K562 (cell line): ENCODE data around the gene SMIM15. TPM values are rescaled to one million over a fixed set of nuclear protein-coding genes. Genes with fewer than 3 reads are reported as not detected.

Source experiments
- ATAC-seq: fragments of 200-7000 bp; cut with Tn5 transposase; 3 replicates; pipeline ENCODE4 v1.9.1; 2020; ENCODE audit warnings: moderate library complexity
- BruUV-seq: library from RNA; stranded (reverse); fragments of 400-500 nt; replicated peaks from 2 replicates; lab custom pipeline; 2021; lab: Mats Ljungman, UMichigan
- CTCF ChIA-PET: fragments of 300-600 bp; formaldehyde crosslinking; extraction: SDS; loops from one replicate; lab custom pipeline; 2021; ENCODE audit warnings: low intra/inter-chr PET ratio; lab: Yijun Ruan, JAX
- POLR2A ChIA-PET: fragments of 300-600, 350-650 bp; sonication (Branson Sonifier 250); formaldehyde crosslinking; extraction: SDS; loops from one replicate; lab custom pipeline; 2021; ENCODE audit warnings: antibody characterized with exemption, inconsistent platforms; lab: Yijun Ruan, JAX
- DNase-seq, 4 experiments: peaks; one replicate each; pipeline versions ENCODE4 v3.0.0 to v3.0.0-alpha.2; 2011 to 2018; ENCODE audit warnings: low spot score in 3 of 4, mixed read lengths in 3 of 4; ENCODE audit errors: extremely low read depth in 1 of 4
- FAIRE-seq: peaks from 2 replicates; lab custom pipeline; 2011; peaks lifted over from hg19 to GRCh38; lab: Jason Lieb, UNC
- H2AFZ ChIP-seq: 2 replicates; pipeline ENCODE4 v1.6.0; 2011; ENCODE audit warnings: low read depth, low read length, control low read depth, inconsistent platforms
- H3K27ac ChIP-seq: fragments of 200-600 bp; 3 replicates; pipeline ENCODE4 v1.8.0; 2011; ENCODE audit warnings: low read depth, mild to moderate bottlenecking, control low read depth, inconsistent platforms, low read length, moderate library complexity, mixed read lengths; ENCODE audit errors: extremely low read depth
- H3K27me3 ChIP-seq, 2 experiments: fragments of 300-600 bp in 1 of 2; 2 replicates in 1 of 2; 3 replicates in 1 of 2; pipeline versions ENCODE4 v1.6.0 to v1.8.0; 2011; ENCODE audit warnings: inconsistent platforms in 2 of 2, low read length in 2 of 2, mild to moderate bottlenecking in 1 of 2, mixed read lengths in 1 of 2, moderate library complexity in 1 of 2; ENCODE audit not compliant: control insufficient read depth in 2 of 2, insufficient read depth in 2 of 2
- H3K36me3 ChIP-seq: fragments of 300-600 bp; 3 replicates; pipeline ENCODE4 v1.8.0; 2011; ENCODE audit warnings: mild to moderate bottlenecking, low read length, inconsistent platforms; ENCODE audit not compliant: control insufficient read depth, insufficient read depth
- H3K4me1 ChIP-seq, 2 experiments: fragments of 200-600 bp in 1 of 2; replicated peaks in 1 of 2; 2 replicates in 1 of 2; 3 replicates in 1 of 2; pipeline versions ENCODE4 v1.5.1 to v1.8.0; 2011; ENCODE audit warnings: inconsistent platforms in 2 of 2, low read length in 2 of 2, mild to moderate bottlenecking in 1 of 2, mixed read lengths in 1 of 2, moderate library complexity in 1 of 2; ENCODE audit not compliant: control insufficient read depth in 2 of 2, insufficient read depth in 2 of 2
- H3K4me2 ChIP-seq: 2 replicates; pipeline ENCODE4 v1.6.1; 2011; ENCODE audit warnings: low read length, control low read depth, inconsistent platforms, mixed read lengths; ENCODE audit not compliant: insufficient read depth
- H3K4me3 ChIP-seq: fragments of 200-600 bp; sonication (generic), shearing (Covaris generic); 2 replicates; pipeline ENCODE4 v1.5.1; 2016; ENCODE audit warnings: control low read depth, inconsistent platforms
- H3K79me2 ChIP-seq: fragments of 200-600 bp; 3 replicates; pipeline ENCODE4 v1.8.0; 2011; ENCODE audit warnings: low read length, inconsistent platforms; ENCODE audit not compliant: control insufficient read depth, insufficient read depth
- H3K9ac ChIP-seq, 2 experiments: 2 replicates each; pipeline versions ENCODE4 v1.6.0 to v1.6.1; 2011; ENCODE audit warnings: low read depth in 2 of 2, low read length in 2 of 2, control low read depth in 1 of 2, inconsistent platforms in 1 of 2, mild to moderate bottlenecking in 1 of 2, mixed read lengths in 1 of 2; ENCODE audit not compliant: insufficient read depth in 1 of 2
- H3K9me1 ChIP-seq: one replicate; pipeline ENCODE4 v1.6.0; 2011; ENCODE audit warnings: inconsistent platforms, mild to moderate bottlenecking, low read length, moderate library complexity; ENCODE audit not compliant: control insufficient read depth, insufficient read depth
- H3K9me3 ChIP-seq: replicated peaks from 2 replicates; pipeline ENCODE4 v1.5.1; 2011; ENCODE audit warnings: low read depth, low read length, inconsistent platforms; ENCODE audit not compliant: control insufficient read depth, insufficient read depth
- H4K20me1 ChIP-seq: replicated peaks from 2 replicates; pipeline ENCODE4 v1.6.1; 2011; ENCODE audit warnings: low read length, inconsistent platforms, mixed read lengths; ENCODE audit not compliant: control insufficient read depth, insufficient read depth
- BACH1 ChIP-seq: fragments of 200-800 bp; sonication (Bioruptor generic); IDR thresholded peaks from 2 replicates; pipeline ENCODE4 v1.6.1; 2016; ENCODE audit warnings: missing genetic modification characterization, missing compliant biosample characterization
- FOXP1 ChIP-seq: sonication (generic); formaldehyde crosslinking; IDR thresholded peaks from 2 replicates; pipeline ENCODE4 v1.8.0; 2022; ENCODE audit warnings: mild to moderate bottlenecking, missing genetic modification reagents
- NFYB ChIP-seq: IDR thresholded peaks from 2 replicates; pipeline ENCODE4 v1.6.1; 2011; ENCODE audit warnings: mild to moderate bottlenecking, moderate library complexity; ENCODE audit not compliant: insufficient read length; ENCODE audit errors: extremely low read depth
- SMC3 ChIP-seq: conservative IDR thresholded peaks from 2 replicates; pipeline ENCODE4 v1.6.1; 2011; ENCODE audit warnings: low read depth, low read length, improper control_type of control experiment; ENCODE audit not compliant: insufficient read depth
- ZFP36 ChIP-seq: fragments of 150-350 bp; IDR thresholded peaks from 2 replicates; pipeline ENCODE4 v1.6.1; 2018; ENCODE audit warnings: low read length, low read depth; ENCODE audit not compliant: partially characterized antibody
- WGBS: fragments of 100-300 bp; shearing (Covaris generic); methylation state at CpG from one replicate; pipeline ENCODE4 v1.1.6; 2016; ENCODE audit warnings: low coverage, mixed read lengths; ENCODE audit not compliant: insufficient coverage; ENCODE audit errors: missing lambda C conversion rate; 5-methylcytosine and 5-hydroxymethylcytosine counted together
- in situ Hi-C: fragments of 300-500 bp; cut with MboI; formaldehyde crosslinking; loops from 4 replicates; pipeline ENCODE4 v1.15.0; 2018; ENCODE audit warnings: inconsistent platforms, mixed read lengths
- intact Hi-C: fragments of 100-400 bp; cut with micrococcal nuclease; formaldehyde crosslinking; loops from 2 replicates; pipeline ENCODE4 v1.14.2; 2022
- polyA plus RNA-seq, 8 experiments: library from polyadenylated mRNA; depleted of rRNA in 4 of 8; stranded (reverse) in 5 of 8; unstranded in 3 of 8; fragments of >200 nt; fragmentation: Nextera tagmentation in 2 of 8; fragmentation: Illumina TruSeq in 1 of 8; extraction: Ambion mirVana in 2 of 8; extraction: Trizol in 1 of 8; gene quantifications; 2 replicates each; pipeline versions ENCODE4 v1.2.1 to v1.2.3, GENCODE V29; 2011 to 2014; ENCODE audit warnings: inconsistent platforms in 1 of 8, missing spikeins in 1 of 8
- total RNA-seq, 7 experiments: library from RNA; depleted of rRNA in 6 of 7; stranded (reverse); fragments of >200 nt in 6 of 7; fragmentation: Illumina TruSeq in 2 of 7; extraction: Trizol in 2 of 7; gene quantifications; 2 replicates each; pipeline versions ENCODE4 v1.2.1 to v1.2.3, GENCODE V29; 2011 to 2021; ENCODE audit warnings: low replicate concordance in 1 of 7
- TF ChIP-seq, protein P1 (sequence below): fragments of 450-650 bp; IDR thresholded peaks from 2 replicates; pipeline ENCODE4 v1.6.1; 2017; ENCODE audit warnings: antibody characterized with exemption

SMIM15 gene
- total and polyA plus RNA-seq, 9 of the 15 experiments (the other 6 are each of a cell fraction or from before 2014, with no cell fraction given): 16.6 to 124 (median 82.0) TPM

DNA sequence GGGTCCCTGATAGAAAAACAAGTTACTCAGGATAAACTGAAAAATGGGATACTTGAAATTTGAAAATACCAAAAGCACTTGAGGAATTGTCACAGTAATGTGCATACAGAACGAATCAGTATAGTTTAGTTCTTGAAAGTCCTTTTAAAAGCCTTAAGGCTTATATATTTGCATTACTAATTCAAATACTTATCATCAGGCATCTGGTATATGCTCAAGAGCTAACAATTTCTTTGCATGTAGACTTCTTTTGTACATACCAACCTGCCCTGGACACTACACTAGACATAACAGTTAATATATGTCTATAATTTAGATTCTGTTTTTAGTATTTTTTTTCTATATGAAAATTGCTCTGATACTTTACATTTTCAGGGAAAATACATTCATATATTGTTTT is 43.2 kb downstream of the SMIM15 start:
- Histone ChIP-seq H3K36me3 (no peaks in the 10 kb centered on the region), H2AFZ (no peak overlapping the region)
- 10% methylated on average over 1 of the region's 1 CpG for WGBS
- CTCF ChIA-PET: no interaction called here
- TF ChIP-seq ZFP36 (no peak), SMC3 (no peak), FOXP1 (no peak), BACH1 (tag) (no peak), NFYB (no peak)
- TF ChIP-seq, protein P1, sequence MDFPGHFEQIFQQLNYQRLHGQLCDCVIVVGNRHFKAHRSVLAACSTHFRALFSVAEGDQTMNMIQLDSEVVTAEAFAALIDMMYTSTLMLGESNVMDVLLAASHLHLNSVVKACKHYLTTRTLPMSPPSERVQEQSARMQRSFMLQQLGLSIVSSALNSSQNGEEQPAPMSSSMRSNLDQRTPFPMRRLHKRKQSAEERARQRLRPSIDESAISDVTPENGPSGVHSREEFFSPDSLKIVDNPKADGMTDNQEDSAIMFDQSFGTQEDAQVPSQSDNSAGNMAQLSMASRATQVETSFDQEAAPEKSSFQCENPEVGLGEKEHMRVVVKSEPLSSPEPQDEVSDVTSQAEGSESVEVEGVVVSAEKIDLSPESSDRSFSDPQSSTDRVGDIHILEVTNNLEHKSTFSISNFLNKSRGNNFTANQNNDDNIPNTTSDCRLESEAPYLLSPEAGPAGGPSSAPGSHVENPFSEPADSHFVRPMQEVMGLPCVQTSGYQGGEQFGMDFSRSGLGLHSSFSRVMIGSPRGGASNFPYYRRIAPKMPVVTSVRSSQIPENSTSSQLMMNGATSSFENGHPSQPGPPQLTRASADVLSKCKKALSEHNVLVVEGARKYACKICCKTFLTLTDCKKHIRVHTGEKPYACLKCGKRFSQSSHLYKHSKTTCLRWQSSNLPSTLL: no peak
- TF ChIP-seq, all 486 proteins: peak for 0
- POLR2A ChIA-PET: no interaction called here
- intact Hi-C loops (no loop called here), in situ Hi-C loops (no loop called here)
- Histone ChIP-seq H3K79me2 (no peaks in the 10 kb centered on the region), H3K4me3 (no peak overlapping the region), H3K9me1 (no peaks in the 10 kb centered on the region), H3K27me3 (no peaks in the 10 kb centered on the region), H3K9ac (no peak overlapping the region), H4K20me1 (no peaks in the 10 kb centered on the region), H3K4me2 (no peak overlapping the region), H3K4me1 (no peaks in the 10 kb centered on the region), H3K27ac (no peak overlapping the region), H3K9me3 (no peaks in the 10 kb centered on the region)
- no TSS peak for BruUV-seq
- FAIRE-seq (no peak), ATAC-seq (no peak), DNase-seq (no peak)
